ENCODE measurements around the gene CUL4A.

The CUL4A gene

GRCh38 chr13:113224486-113224885 is 15.1 kb downstream of the CUL4A start:
- TF ChIP-seq, protein P1, sequence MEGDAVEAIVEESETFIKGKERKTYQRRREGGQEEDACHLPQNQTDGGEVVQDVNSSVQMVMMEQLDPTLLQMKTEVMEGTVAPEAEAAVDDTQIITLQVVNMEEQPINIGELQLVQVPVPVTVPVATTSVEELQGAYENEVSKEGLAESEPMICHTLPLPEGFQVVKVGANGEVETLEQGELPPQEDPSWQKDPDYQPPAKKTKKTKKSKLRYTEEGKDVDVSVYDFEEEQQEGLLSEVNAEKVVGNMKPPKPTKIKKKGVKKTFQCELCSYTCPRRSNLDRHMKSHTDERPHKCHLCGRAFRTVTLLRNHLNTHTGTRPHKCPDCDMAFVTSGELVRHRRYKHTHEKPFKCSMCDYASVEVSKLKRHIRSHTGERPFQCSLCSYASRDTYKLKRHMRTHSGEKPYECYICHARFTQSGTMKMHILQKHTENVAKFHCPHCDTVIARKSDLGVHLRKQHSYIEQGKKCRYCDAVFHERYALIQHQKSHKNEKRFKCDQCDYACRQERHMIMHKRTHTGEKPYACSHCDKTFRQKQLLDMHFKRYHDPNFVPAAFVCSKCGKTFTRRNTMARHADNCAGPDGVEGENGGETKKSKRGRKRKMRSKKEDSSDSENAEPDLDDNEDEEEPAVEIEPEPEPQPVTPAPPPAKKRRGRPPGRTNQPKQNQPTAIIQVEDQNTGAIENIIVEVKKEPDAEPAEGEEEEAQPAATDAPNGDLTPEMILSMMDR (conservative IDR thresholded peaks at IDR 0.05): no peak
- H3K27ac ChIP-seq: peak overlapping the region; percentile 15; the same call in 1 of the 2 replicates

- H3K27ac ChIP-seq: no peak overlapping the region
- TF ChIP-seq, protein P1 (conservative IDR thresholded peaks at IDR 0.05): no peak
These were observed 16.1 kb downstream of the CUL4A start for GRCh38 chr13:113225515-113225914.

DNA sequence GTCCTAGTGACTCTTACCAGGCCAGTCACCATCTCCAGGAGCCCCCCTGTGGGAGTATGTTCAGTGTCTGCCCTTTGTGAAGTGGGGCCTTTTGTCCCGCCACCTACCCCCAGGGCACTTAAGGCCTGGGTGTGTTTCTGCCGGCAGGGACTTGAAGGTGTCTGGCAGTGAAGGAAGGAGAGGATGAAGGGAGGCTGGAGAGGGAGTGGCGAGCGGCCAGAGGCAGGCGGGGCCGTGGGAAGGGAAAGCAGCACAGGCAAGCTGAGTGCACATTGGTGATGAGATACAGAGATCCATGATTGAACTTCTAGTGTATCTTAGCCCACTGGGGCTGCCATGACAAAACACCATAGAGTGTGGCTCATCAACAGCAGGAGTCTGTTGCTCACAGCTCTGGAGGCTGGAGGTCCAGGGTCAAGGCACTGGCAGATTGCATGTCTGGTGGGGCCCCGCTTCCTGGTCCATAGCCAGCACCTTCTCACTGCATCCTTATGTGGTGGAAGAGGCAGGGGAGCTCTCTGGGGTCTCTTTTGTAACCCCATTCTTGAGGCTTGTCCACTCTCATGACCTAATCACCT is 17.5 kb downstream of the CUL4A start:
- TF ChIP-seq, protein P1 (conservative IDR thresholded peaks at IDR 0.05): no peak
- no peak overlapping the region for H3K27ac ChIP-seq

DNA sequence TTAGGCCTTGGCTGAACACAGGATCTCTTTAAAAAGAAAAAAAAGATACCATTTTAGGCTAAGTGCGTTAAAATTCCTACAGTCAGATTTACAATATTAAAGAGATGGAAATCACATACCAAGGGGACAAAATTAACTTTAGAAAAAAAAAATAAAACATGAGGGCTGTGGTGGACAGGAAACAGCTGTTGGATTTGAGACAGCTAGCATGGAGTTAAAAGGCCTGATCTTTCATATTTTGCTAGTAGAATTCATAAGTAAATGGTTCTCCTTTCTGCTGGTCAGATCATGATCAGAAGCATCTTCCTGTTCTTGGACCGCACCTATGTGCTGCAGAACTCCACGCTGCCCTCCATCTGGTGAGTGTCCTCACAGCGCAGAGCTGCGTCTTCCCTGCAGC is 19.7 kb downstream of the CUL4A start:
- TF ChIP-seq, protein P1 (conservative IDR thresholded peaks at IDR 0.05): no peak
- H3K27ac ChIP-seq: no peak overlapping the region

GRCh38 chr13:113229791-113230190 is 20.4 kb downstream of the CUL4A start:
- no peak overlapping the region for H3K27ac ChIP-seq
- TF ChIP-seq, protein P1 (conservative IDR thresholded peaks at IDR 0.05): no peak

- TF ChIP-seq, protein P1 (conservative IDR thresholded peaks at IDR 0.05): no peak
- H3K27ac ChIP-seq: no peak overlapping the region
These were observed 22.1 kb downstream of the CUL4A start for GRCh38 chr13:113231306-113232207.

DNA sequence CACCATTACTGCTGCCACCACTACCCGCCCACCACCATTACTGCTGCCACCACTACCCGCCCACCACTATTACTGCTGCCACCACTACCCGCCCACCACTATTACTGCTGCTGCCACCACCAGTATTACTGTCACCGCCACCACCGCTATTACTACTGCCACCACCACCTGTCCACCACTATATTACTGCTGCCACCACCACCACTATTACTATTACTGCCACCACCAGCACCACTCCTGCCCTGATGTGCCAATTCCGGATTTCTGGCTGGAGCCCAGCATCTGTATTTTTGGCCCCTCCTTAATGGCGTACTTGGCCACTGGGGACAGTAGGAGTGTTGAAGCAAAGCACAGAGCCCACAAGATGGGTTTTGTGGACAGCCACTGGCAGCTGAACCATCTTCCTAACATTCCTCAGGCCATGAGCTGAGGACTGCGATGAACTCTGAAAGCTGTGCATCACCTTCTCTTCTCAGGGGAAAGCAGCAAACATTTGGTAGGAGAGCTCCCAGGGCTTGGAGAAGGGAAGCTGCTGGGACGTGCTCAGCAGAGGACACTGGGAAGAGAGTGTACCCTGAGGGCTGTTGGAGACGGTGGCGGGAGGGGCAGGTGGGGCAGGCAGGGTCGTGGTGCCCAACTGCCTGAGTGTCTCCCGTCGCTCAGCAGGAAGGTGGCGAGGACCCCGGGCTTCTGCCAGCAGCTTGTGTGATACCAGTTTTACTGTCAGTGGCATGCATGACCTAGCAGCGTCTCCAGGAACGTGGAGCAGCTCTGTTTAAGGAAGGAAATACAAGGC is 23.0 kb downstream of the CUL4A start:
- TF ChIP-seq, protein P1 (conservative IDR thresholded peaks at IDR 0.05): no peak
- no peak overlapping the region for H3K27ac ChIP-seq
